Measurements from ENCODE around the gene SLC9A9. TPM values are rescaled to one million over a fixed set of nuclear protein-coding genes. Genes with fewer than 3 reads are reported as not detected.

Gene SLC9A9
- total and polyA plus RNA-seq, 9 of the 15 experiments (the other 6 are each of a cell fraction or from before 2014, with no cell fraction given): 0.03 to 0.13 TPM; not detected in 7

- Histone ChIP-seq H3K36me3 (ENCODE audit: control insufficient read depth, insufficient read depth, low read length) (no peaks in the 10 kb centered on the region), H3K4me3 (no peak overlapping the region), H3K27ac (ENCODE audit: extremely low read depth, low read depth, low read length) (no peak overlapping the region), H3K9me1 (ENCODE audit: control insufficient read depth, insufficient read depth, low read length) (no peaks in the 10 kb centered on the region), H3K4me2 (ENCODE audit: insufficient read depth, low read length) (no peak overlapping the region), H3K27me3 (ENCODE audit: control insufficient read depth in 2 of 2, insufficient read depth in 2 of 2, low read length in 2 of 2) (peaks cover 0 to 6% of the 10 kb centered on the region in 2 experiments; a peak in 1 of 5 replicates), H2AFZ (ENCODE audit: low read depth, low read length) (no peak overlapping the region; the same call in 1 of the 2 replicates), H3K4me1 (replicated peaks in 1 of 2; ENCODE audit: control insufficient read depth in 2 of 2, insufficient read depth in 2 of 2, low read length in 2 of 2) (no peaks in the 10 kb centered on the region), H4K20me1 (replicated peaks; ENCODE audit: control insufficient read depth, insufficient read depth, low read length) (no peaks in the 10 kb centered on the region), H3K9me3 (replicated peaks; ENCODE audit: control insufficient read depth, insufficient read depth, low read depth, low read length) (no peaks in the 10 kb centered on the region), H3K79me2 (ENCODE audit: control insufficient read depth, insufficient read depth, low read length) (no peaks in the 10 kb centered on the region), H3K9ac (ENCODE audit: insufficient read depth in 1 of 2, low read depth in 2 of 2, low read length in 2 of 2) (no peak overlapping the region)
- FAIRE-seq (no peak), ATAC-seq (no peak), DNase-seq (ENCODE audit: extremely low read depth in 1 of 4, low spot score in 3 of 4) (no peak)
- TF ChIP-seq, protein P1, sequence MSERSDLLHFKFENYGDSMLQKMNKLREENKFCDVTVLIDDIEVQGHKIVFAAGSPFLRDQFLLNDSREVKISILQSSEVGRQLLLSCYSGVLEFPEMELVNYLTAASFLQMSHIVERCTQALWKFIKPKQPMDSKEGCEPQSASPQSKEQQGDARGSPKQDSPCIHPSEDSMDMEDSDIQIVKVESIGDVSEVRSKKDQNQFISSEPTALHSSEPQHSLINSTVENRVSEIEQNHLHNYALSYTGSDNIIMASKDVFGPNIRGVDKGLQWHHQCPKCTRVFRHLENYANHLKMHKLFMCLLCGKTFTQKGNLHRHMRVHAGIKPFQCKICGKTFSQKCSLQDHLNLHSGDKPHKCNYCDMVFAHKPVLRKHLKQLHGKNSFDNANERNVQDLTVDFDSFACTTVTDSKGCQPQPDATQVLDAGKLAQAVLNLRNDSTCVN (CRISPR knock-in tag; IDR thresholded peaks at IDR 0.05): no peak
- TF ChIP-seq ZKSCAN8 (CRISPR knock-in tag; IDR thresholded peaks at IDR 0.05) (no peak), XRCC3 (IDR thresholded peaks at IDR 0.05) (no peak), TAL1 (IDR thresholded peaks at IDR 0.05) (no peak), MCM5 (IDR thresholded peaks at IDR 0.05; ENCODE audit: low read depth) (no peak), NR2F6 (CRISPR knock-in tag; IDR thresholded peaks at IDR 0.05) (no peak), VEZF1 (CRISPR knock-in tag; IDR thresholded peaks at IDR 0.05) (no peak), ZC3H11A (IDR thresholded peaks at IDR 0.05; ENCODE audit: low read depth, low read length) (no peak), ZBTB34 (CRISPR knock-in tag; IDR thresholded peaks at IDR 0.05) (no peak), EWSR1 (IDR thresholded peaks at IDR 0.05; ENCODE audit: borderline replicate concordance, low read depth, partially characterized antibody) (no peak), USF1 (CRISPR knock-in tag; IDR thresholded peaks at IDR 0.05) (no peak), PML (IDR thresholded peaks at IDR 0.05; ENCODE audit: low read length) (no peak), HDAC3 (IDR thresholded peaks at IDR 0.05; ENCODE audit: borderline replicate concordance, partially characterized antibody) (no peak), KHSRP (IDR thresholded peaks at IDR 0.05) (no peak), NRF1 (conservative IDR thresholded peaks at IDR 0.05 in 1 of 2, IDR thresholded peaks at IDR 0.05 in 1 of 2) (no peak)
- BruUV-seq (replicated peaks): no TSS peak
- 61% methylated on average over 3 of the region's 3 CpGs for WGBS (ENCODE audit: insufficient coverage, low coverage, missing lambda C conversion rate)
- ChIA-PET CTCF (ENCODE audit: low intra/inter-chr PET ratio) (no interaction called here), POLR2A (no interaction called here)
- intact Hi-C loops (cut with micrococcal nuclease): no loop called here
- in situ Hi-C loops (cut with MboI): no loop called here
These were observed 346.2 kb downstream of the SLC9A9 start for GRCh38 chr3:143502081-143502480.
